ENCODE results near the gene ELAPOR1. TPM values are rescaled to one million over a fixed set of nuclear protein-coding genes. Genes with fewer than 3 reads are reported as not detected.

The ELAPOR1 gene
- total and polyA plus RNA-seq, 8 donors, result 25.5 to 185 (median 69.2) TPM

DNA sequence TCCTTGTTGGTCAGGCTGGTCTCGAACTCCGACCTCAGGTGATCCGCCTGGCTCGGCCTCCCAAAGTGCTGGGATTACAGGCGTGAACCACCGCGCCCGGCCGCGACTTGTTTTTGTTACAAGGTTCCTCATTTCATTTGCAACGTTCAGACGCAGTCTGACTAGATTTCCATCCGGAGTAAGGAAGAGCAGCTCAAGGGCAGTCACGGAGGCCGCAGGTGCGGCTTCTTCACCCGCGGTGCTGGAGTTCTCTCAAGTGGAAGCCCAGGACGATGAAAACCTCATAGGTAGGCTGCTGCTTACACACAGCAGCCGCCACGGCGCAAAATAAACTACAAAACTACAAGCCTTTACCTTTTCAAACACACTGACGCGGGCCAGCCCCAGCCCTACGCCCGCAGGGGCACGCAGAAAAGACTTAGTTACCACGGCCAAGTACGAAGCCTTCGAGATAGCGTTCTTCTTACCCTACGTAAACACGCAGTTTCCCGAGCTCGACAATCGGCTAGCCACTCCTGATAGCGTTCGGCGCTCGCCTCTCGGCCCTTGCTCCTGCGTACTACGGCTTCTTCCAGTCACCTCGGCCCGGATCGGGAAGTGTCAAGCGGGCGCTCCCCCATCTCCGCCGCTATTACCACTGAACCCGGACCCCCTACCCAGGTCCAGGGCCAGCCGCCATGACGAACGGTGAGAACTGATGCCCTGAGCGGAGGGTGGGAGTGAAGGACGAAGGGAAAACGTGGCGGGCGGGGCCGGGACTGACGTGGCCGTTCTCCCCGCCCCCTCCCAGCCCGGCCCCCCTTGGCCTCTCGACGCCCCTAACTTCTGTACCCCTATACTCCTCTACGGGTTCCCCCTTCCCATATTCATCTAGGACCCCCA lies 23.5 kb upstream of the ELAPOR1 start, which contains the start of gene TMEM167B:
TMEM167B (plus strand) TSS at position 569 of the 882 bp plus-strand sequence; CDS start at position 678, 109 bp downstream.
- Histone ChIP-seq H3K36me3 (peaks cover 15 to 26% (median 23%) of the 10 kb centered on the region in 4 donors), H3K27me3 (no peaks in the 10 kb centered on the region), H3K27ac (peak within 1 kb of the TSS; percentile 96 to 99 (median 98)), H3K4me1 (peaks cover 15 to 56% (median 41%) of the 10 kb centered on the region in 4 donors), H3K9me3 (no peaks in the 10 kb centered on the region), H3K4me3 (peak within 1 kb of the TSS; percentile 66 to 90 (median 78))
- TF ChIP-seq POLR2AphosphoS5 (IDR thresholded peaks at IDR 0.05) (peak; percentile 91 to 95 (median 92)), POLR2A (IDR thresholded peaks at IDR 0.05) (peak in 2 of 4 donors; percentile 49 to 58), EP300 (IDR thresholded peaks at IDR 0.05) (peak; percentile 22)
- TF ChIP-seq, protein P1, sequence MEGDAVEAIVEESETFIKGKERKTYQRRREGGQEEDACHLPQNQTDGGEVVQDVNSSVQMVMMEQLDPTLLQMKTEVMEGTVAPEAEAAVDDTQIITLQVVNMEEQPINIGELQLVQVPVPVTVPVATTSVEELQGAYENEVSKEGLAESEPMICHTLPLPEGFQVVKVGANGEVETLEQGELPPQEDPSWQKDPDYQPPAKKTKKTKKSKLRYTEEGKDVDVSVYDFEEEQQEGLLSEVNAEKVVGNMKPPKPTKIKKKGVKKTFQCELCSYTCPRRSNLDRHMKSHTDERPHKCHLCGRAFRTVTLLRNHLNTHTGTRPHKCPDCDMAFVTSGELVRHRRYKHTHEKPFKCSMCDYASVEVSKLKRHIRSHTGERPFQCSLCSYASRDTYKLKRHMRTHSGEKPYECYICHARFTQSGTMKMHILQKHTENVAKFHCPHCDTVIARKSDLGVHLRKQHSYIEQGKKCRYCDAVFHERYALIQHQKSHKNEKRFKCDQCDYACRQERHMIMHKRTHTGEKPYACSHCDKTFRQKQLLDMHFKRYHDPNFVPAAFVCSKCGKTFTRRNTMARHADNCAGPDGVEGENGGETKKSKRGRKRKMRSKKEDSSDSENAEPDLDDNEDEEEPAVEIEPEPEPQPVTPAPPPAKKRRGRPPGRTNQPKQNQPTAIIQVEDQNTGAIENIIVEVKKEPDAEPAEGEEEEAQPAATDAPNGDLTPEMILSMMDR (IDR thresholded peaks at IDR 0.05), result peak in 1 of 7 experiments; percentile 25
- peak; percentile 92 to 97 for DNase-seq
- intact Hi-C loops (cut with DNase I; ENCODE audit: low total_unique reads), result no loop called here
- WGBS, 5 donors, result 2 to 8% (median 5%) methylated on average over 57 to 67 of the region's 67 CpGs

DNA sequence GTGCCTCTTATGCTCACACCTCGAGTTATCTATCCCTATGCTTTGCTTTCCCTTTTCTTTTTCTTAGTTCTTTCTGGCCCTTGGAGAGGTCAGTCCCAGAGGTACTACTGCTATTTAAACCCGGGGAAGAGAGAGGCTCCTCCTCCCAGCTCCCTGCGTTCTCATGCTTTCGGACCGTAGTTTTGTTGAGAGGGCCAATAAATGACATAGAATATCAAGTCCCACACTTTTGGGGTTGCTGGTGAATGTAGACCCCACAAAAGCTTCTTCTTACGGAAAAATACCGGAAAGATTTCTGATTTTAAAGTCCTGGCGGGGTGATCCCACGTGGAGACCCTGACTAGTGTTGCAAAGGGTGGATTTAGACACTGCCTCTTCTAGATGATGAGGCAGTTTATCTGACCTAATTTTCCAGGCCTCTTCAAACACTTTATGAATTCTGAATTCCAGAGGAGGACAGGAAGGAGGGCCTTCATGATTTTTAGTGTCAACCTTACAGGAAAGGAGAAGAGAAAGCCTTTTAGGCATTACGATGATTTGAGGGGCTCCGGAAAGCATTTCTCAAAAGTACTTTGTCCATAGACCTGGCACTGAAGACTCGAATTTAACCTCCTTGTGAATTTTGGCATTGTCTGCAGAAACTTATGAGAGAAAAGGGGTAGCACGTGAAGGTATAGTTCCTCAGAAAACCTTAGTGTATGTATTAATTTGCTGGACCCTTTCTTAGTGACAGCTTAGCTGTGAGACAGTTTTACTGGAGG lies 22.7 kb upstream of the ELAPOR1 start:
- intact Hi-C loops (cut with DNase I; ENCODE audit: low total_unique reads), result no loop called here
- Histone ChIP-seq H3K27ac (peak overlapping the region; percentile 96 to 99 (median 98)), H3K36me3 (peaks cover 15 to 34% (median 27%) of the 10 kb centered on the region in 4 donors), H3K9me3 (no peaks in the 10 kb centered on the region), H3K4me1 (peaks cover 15 to 64% (median 49%) of the 10 kb centered on the region in 4 donors), H3K27me3 (no peaks in the 10 kb centered on the region), H3K4me3 (peak overlapping the region; percentile 66 to 90 (median 78))
- WGBS, 5 donors, result 1 to 3% (median 1%) methylated on average over 13 of the region's 13 CpGs
- TF ChIP-seq EP300 (IDR thresholded peaks at IDR 0.05), result no peak
- TF ChIP-seq, protein P1 (IDR thresholded peaks at IDR 0.05), result no peak
- no peak for TF ChIP-seq POLR2AphosphoS5 (IDR thresholded peaks at IDR 0.05)
- TF ChIP-seq POLR2A (IDR thresholded peaks at IDR 0.05), result no peak
- no peak for DNase-seq

DNA sequence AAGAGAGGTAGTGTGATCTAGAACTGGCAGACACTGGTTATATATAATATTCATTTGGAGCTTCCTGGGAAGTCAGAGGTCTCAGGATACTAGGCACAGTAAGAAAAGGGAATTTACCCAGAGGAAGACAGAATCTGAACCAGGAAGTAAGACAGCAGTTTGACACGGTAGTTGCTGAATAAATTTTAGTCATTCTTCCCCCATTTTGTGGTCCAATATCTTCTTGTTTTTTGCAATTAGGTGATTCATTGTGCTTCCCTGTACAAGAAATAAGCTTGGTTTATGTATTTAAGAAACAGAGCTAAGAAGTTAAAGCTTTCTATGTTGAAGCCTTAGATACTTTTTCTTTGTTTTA lies 22.1 kb upstream of the ELAPOR1 start:
- intact Hi-C loops (cut with DNase I; ENCODE audit: low total_unique reads), result no loop called here
- H3K4me1 ChIP-seq, result peaks cover 15 to 69% (median 54%) of the 10 kb centered on the region in 4 donors
- H3K36me3 ChIP-seq, result peaks cover 15 to 39% (median 33%) of the 10 kb centered on the region in 4 donors
- no peaks in the 10 kb centered on the region for H3K9me3 ChIP-seq
- H3K27ac ChIP-seq, result peak overlapping the region in 4 of 5 donors; percentile 96 to 99 (median 98)
- no peak for TF ChIP-seq POLR2A (IDR thresholded peaks at IDR 0.05)
- no peak for TF ChIP-seq EP300 (IDR thresholded peaks at IDR 0.05)
- TF ChIP-seq POLR2AphosphoS5 (IDR thresholded peaks at IDR 0.05), result no peak
- TF ChIP-seq, protein P1 (IDR thresholded peaks at IDR 0.05), result no peak
- H3K27me3 ChIP-seq, result no peaks in the 10 kb centered on the region
- WGBS, 5 donors, result 0 to 4% (median 0%) methylated on average over 1 of the region's 1 CpG
- H3K4me3 ChIP-seq, result peak overlapping the region; percentile 66 to 90 (median 78)
- DNase-seq, result peak in 1 of 2 donors; percentile 31

DNA sequence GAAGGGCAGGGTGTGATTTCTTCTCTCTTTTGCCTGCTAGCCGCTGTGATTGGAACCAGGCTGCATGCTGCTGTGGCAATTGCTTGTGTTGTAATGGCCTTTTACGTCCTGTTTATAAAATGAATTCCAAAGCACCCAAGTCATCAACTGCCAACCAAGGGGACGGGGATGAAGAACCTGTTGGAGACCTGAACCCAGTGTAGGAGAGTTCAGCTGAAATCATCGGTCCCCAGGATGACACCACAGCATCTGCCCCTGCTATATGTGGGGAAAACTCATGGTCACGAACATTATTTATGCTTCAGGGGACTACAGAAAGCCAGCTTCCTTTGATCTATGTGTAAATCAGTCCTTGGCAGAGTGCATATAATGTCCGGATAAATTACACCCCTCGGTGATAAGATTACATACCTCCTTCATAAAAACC lies 19.5 kb upstream of the ELAPOR1 start:
- no peak overlapping the region for H3K4me3 ChIP-seq
- peak overlapping the region in 4 of 5 donors; percentile 17 to 99 (median 74) for H3K27ac ChIP-seq

More for the DNA sequence above, 19.5 kb upstream of the ELAPOR1 start:
- DNase-seq, result no peak
- H3K36me3 ChIP-seq, result peaks cover 15 to 45% (median 33%) of the 10 kb centered on the region in 4 donors
- 65 to 76% (median 67%) methylated on average over 7 of the region's 7 CpGs for WGBS, 5 donors
- intact Hi-C loops (cut with DNase I; ENCODE audit: low total_unique reads), result no loop called here
- TF ChIP-seq POLR2AphosphoS5 (IDR thresholded peaks at IDR 0.05) (peak; percentile 29 to 67 (median 37)), EP300 (IDR thresholded peaks at IDR 0.05) (no peak)
- peaks cover 16 to 65% (median 53%) of the 10 kb centered on the region in 4 donors for H3K4me1 ChIP-seq
- H3K9me3 ChIP-seq, result no peaks in the 10 kb centered on the region
- no peaks in the 10 kb centered on the region for H3K27me3 ChIP-seq

All from stomach (tissue), 9 donors.